MCF 10A (cell line): Measurements from ENCODE around the gene CDC42EP3. TPM values are rescaled to one million over a fixed set of nuclear protein-coding genes. Genes with fewer than 3 reads are reported as not detected.

ENCODE experiments used
- BruUV-seq: library from RNA; stranded (reverse); fragments of 400-500 nt; replicated peaks from 2 replicates; lab custom pipeline; 2021; lab: Mats Ljungman, UMichigan
- CTCF ChIA-PET: fragments of 300-600 bp; sonication (Branson Sonifier 250); formaldehyde crosslinking; extraction: SDS; loops from one replicate; lab custom pipeline; 2021; ENCODE audit warnings: antibody characterized with exemption, inconsistent platforms; lab: Yijun Ruan, JAX
- POLR2A ChIA-PET: fragments of 300-600, 350-650 bp; sonication (Branson Sonifier 250); formaldehyde crosslinking; extraction: SDS; loops from one replicate; lab custom pipeline; 2020; ENCODE audit warnings: antibody characterized with exemption, inconsistent platforms; lab: Yijun Ruan, JAX
- DNase-seq: peaks from one replicate; pipeline ENCODE4 v3.0.0-alpha.2; 2018; ENCODE audit not compliant: unreplicated experiment
- H3K27ac Mint-ChIP-seq: one replicate; pipeline ENCODE4 v1.8.0; 2022; ENCODE audit warnings: mild to moderate bottlenecking, low read depth, mixed read lengths; ENCODE audit not compliant: unreplicated experiment
- H3K27me3 Mint-ChIP-seq: one replicate; pipeline ENCODE4 v1.8.0; 2022; ENCODE audit warnings: mixed read lengths; ENCODE audit not compliant: insufficient read depth, unreplicated experiment
- H3K36me3 Mint-ChIP-seq: one replicate; pipeline ENCODE4 v1.8.0; 2022; ENCODE audit warnings: mild to moderate bottlenecking, moderate library complexity, mixed read lengths; ENCODE audit not compliant: insufficient read depth, unreplicated experiment
- H3K4me1 Mint-ChIP-seq: one replicate; pipeline ENCODE4 v1.8.0; 2022; ENCODE audit warnings: mixed read lengths; ENCODE audit not compliant: insufficient read depth, unreplicated experiment
- H3K4me3 Mint-ChIP-seq: one replicate; pipeline ENCODE4 v1.8.0; 2022; ENCODE audit warnings: mild to moderate bottlenecking, moderate library complexity, mixed read lengths; ENCODE audit not compliant: unreplicated experiment
- H3K9me3 Mint-ChIP-seq: one replicate; pipeline ENCODE4 v1.8.0; 2022; ENCODE audit warnings: mixed read lengths; ENCODE audit not compliant: unreplicated experiment
- intact Hi-C: fragments of 100-400 bp; cut with micrococcal nuclease; formaldehyde crosslinking; loops from 2 replicates; pipeline ENCODE4 v1.14.1; 2022
- total RNA-seq: library from RNA; stranded (reverse); gene quantifications from 2 replicates; pipeline ENCODE4 v1.2.3, GENCODE V29; 2022
- TF ChIP-seq, protein P1 (sequence below): fragments of 200-600 bp; IDR thresholded peaks from one replicate; pipeline ENCODE4 v1.8.0; 2022; ENCODE audit warnings: antibody characterized with exemption, mild to moderate bottlenecking; ENCODE audit not compliant: unreplicated experiment

Gene CDC42EP3
- total RNA-seq, 1 experiment from 2014 or later: 61.3 TPM

DNA sequence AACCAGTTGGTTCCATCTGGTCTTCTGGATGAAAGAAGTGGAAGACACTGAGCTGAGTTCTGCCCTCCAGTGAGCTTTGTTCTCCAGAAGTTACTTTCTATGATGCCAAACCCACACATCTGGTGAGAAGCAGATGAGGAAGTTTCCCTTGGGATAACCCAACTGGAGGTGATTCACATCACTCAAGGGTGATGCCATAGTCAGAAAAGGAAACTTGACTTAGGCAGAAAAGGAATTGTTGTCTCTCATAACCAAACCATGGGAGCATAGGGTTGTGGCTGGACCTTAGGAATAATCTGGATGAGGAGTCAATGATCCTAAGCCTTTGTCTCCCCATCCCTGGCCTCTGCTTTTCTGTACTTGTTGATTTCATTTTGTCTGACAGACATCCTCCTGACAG lies 43.7 kb downstream of the CDC42EP3 start:
- TF ChIP-seq, protein P1, sequence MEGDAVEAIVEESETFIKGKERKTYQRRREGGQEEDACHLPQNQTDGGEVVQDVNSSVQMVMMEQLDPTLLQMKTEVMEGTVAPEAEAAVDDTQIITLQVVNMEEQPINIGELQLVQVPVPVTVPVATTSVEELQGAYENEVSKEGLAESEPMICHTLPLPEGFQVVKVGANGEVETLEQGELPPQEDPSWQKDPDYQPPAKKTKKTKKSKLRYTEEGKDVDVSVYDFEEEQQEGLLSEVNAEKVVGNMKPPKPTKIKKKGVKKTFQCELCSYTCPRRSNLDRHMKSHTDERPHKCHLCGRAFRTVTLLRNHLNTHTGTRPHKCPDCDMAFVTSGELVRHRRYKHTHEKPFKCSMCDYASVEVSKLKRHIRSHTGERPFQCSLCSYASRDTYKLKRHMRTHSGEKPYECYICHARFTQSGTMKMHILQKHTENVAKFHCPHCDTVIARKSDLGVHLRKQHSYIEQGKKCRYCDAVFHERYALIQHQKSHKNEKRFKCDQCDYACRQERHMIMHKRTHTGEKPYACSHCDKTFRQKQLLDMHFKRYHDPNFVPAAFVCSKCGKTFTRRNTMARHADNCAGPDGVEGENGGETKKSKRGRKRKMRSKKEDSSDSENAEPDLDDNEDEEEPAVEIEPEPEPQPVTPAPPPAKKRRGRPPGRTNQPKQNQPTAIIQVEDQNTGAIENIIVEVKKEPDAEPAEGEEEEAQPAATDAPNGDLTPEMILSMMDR: no peak
- DNase-seq: peak; percentile 24
- intact Hi-C loops: no loop called here
- H3K4me1 Mint-ChIP-seq: peaks cover 43% of the 10 kb centered on the region
- ChIA-PET CTCF (no interaction called here), POLR2A (interaction anchor here (0.7 to 2.1 kb wide), 5 partner anchors 8 to 78 kb away, joined by 3 to 7 read pairs (median 4); no protein-coding TSS in a partner anchor)
- H3K27me3 Mint-ChIP-seq: no peaks in the 10 kb centered on the region
- H3K27ac Mint-ChIP-seq: no peak overlapping the region
- no peaks in the 10 kb centered on the region for H3K36me3 Mint-ChIP-seq
- H3K9me3 Mint-ChIP-seq: no peaks in the 10 kb centered on the region
- H3K4me3 Mint-ChIP-seq: no peak overlapping the region
- no TSS peak for BruUV-seq

DNA sequence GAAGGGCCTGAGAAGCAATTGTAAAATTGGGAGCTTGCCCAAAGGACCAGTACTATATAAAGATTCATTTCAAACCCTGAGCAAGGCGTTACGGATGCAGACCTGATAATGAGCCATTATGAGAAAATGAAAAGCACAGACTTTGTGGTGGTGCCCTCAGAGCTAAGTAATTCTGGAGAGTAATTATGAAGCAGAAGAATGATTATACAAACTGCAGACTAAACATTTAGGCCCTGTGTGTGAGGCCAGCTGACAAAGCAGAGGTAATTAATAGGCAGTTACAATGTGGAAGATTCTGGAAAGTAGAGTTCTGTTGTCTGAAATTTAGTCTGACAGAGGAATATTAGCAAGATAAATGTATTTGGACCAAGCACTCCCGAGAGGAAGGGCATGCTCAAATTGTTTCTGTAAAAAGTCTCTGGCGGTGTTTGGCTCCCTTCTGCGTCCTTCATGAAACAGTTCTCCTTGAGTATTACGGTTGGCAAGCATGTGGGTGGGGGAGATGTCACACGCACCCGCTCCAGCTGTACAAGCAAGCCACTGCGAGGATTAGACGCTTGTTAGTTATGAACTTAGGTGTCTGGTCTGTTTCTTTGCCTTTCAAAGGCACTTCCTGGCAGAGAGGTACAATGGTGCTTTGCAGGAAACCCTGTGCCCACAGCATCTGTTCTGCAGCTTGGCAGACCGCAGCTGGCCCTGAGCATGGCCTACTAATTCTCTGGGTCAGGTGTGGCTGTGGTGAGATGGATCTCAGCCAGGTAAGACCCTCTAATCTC lies 45.5 kb downstream of the CDC42EP3 start:
- TF ChIP-seq, protein P1: no peak
- ChIA-PET CTCF (interaction anchor here (1.1 to 1.3 kb wide), 2 partner anchors 44 to 209 kb away, joined by 5 read pairs; no protein-coding TSS in a partner anchor), POLR2A (interaction anchor here (0.8 to 4.1 kb wide), 5 partner anchors 28 to 65 kb away, joined by 3 to 35 read pairs (median 3); no protein-coding TSS in a partner anchor)
- Mint-ChIP-seq H3K27me3 (no peaks in the 10 kb centered on the region), H3K36me3 (no peaks in the 10 kb centered on the region), H3K4me3 (no peak overlapping the region), H3K9me3 (no peaks in the 10 kb centered on the region), H3K4me1 (peaks cover 40% of the 10 kb centered on the region), H3K27ac (no peak overlapping the region)
- no TSS peak for BruUV-seq
- DNase-seq: no peak
- intact Hi-C loops: no loop called here

DNA sequence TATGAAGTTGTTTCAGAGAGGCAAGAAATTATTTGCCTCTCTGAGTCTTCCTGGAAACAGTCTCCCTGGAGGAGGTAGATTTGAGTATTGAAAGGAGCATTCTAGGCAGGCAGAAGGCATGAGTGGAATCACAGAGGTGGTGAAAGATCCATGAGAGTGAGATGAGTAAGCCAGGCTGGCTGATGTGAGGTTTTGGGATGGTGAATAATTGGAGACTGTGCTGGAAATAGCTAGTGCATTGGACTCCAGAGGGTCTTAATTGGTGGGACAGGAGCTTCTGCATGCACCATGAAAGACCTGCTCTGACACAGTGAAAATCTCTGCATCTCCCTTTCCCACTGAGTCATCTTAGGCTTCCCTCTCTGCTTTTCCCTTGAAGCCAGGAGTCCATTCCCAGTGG lies 46.3 kb downstream of the CDC42EP3 start:
- Mint-ChIP-seq H3K4me1 (peaks cover 32% of the 10 kb centered on the region), H3K4me3 (peak overlapping the region; percentile 0), H3K9me3 (no peaks in the 10 kb centered on the region), H3K27ac (peak overlapping the region; percentile 59), H3K27me3 (no peaks in the 10 kb centered on the region), H3K36me3 (no peaks in the 10 kb centered on the region)
- peak; percentile 52 for DNase-seq
- ChIA-PET CTCF (interaction anchor here (1.1 kb wide), 1 partner anchor 208 kb away, joined by 5 read pairs; no protein-coding TSS in a partner anchor), POLR2A (interaction anchor here (0.8 to 4.1 kb wide), 7 partner anchors 27 to 67 kb away, joined by 3 to 35 read pairs (median 3); no protein-coding TSS in a partner anchor)
- intact Hi-C loops: no loop called here
- TF ChIP-seq, protein P1: no peak
- no TSS peak for BruUV-seq
